Measurements from ENCODE around the gene SLC37A1. TPM values are rescaled to one million over a fixed set of nuclear protein-coding genes. Genes with fewer than 3 reads are reported as not detected.

Gene SLC37A1
- polyA plus RNA-seq, 4 donors, result 7.1 to 10.5 (median 9.5) TPM

- no peak for DNase-seq (ENCODE audit: low read depth in 4 of 4, low spot score in 2 of 4)
These were observed 37.0 kb upstream of the SLC37A1 start for GRCh38 chr21:42476388-42477331.

GRCh38 chr21:42478504-42478903 lies 35.1 kb upstream of the SLC37A1 start:
- no peak for DNase-seq (ENCODE audit: low read depth in 4 of 4, low spot score in 2 of 4)

- no peak for DNase-seq (ENCODE audit: low read depth in 4 of 4, low spot score in 2 of 4)
These were observed 34.1 kb upstream of the SLC37A1 start for GRCh38 chr21:42479582-42479981.

GRCh38 chr21:42480736-42481135 lies 32.9 kb upstream of the SLC37A1 start:
- no peak for DNase-seq (ENCODE audit: low read depth in 4 of 4, low spot score in 2 of 4)

- no peak for DNase-seq (ENCODE audit: low read depth in 4 of 4, low spot score in 2 of 4)
These were observed 32.5 kb upstream of the SLC37A1 start for GRCh38 chr21:42481169-42481568.

GRCh38 chr21:42484966-42485365 lies 28.7 kb upstream of the SLC37A1 start:
- DNase-seq (ENCODE audit: low read depth in 4 of 4, low spot score in 2 of 4), result no peak

- DNase-seq (ENCODE audit: low read depth in 4 of 4, low spot score in 2 of 4), result no peak
These were observed 27.6 kb upstream of the SLC37A1 start for GRCh38 chr21:42486072-42486471.

GRCh38 chr21:42486531-42486930 lies 27.1 kb upstream of the SLC37A1 start:
- no peak for DNase-seq (ENCODE audit: low read depth in 4 of 4, low spot score in 2 of 4)

- DNase-seq (ENCODE audit: low read depth in 4 of 4, low spot score in 2 of 4), result no peak
These were observed 24.6 kb upstream of the SLC37A1 start for GRCh38 chr21:42489006-42489563.

GRCh38 chr21:42489991-42490390 lies 23.7 kb upstream of the SLC37A1 start:
- DNase-seq (ENCODE audit: low read depth in 4 of 4, low spot score in 2 of 4), result no peak

- no peak for DNase-seq (ENCODE audit: low read depth in 4 of 4, low spot score in 2 of 4)
These were observed 22.9 kb upstream of the SLC37A1 start for GRCh38 chr21:42490720-42491119.

GRCh38 chr21:42491328-42491727 lies 22.3 kb upstream of the SLC37A1 start:
- DNase-seq (ENCODE audit: low read depth in 4 of 4, low spot score in 2 of 4), result no peak

GRCh38 chr21:42492201-42492600 lies 21.5 kb upstream of the SLC37A1 start:
- no peak for DNase-seq (ENCODE audit: low read depth in 4 of 4, low spot score in 2 of 4)

- DNase-seq (ENCODE audit: low read depth in 4 of 4, low spot score in 2 of 4), result no peak
These were observed 20.3 kb upstream of the SLC37A1 start for GRCh38 chr21:42493109-42494060.

- no peak for DNase-seq (ENCODE audit: low read depth in 4 of 4, low spot score in 2 of 4)
These were observed 18.6 kb upstream of the SLC37A1 start for GRCh38 chr21:42495027-42495426.

GRCh38 chr21:42495765-42496119 lies 17.9 kb upstream of the SLC37A1 start:
- no peak for DNase-seq (ENCODE audit: low read depth in 4 of 4, low spot score in 2 of 4)

- peak; percentile 88 to 98 (median 95) for DNase-seq (ENCODE audit: low read depth in 4 of 4, low spot score in 2 of 4)
These were observed 17.4 kb upstream of the SLC37A1 start, which contains the start of gene RSPH1 for GRCh38 chr21:42496120-42496838. TSS of gene RSPH1 (minus strand) at chr21:42496224. CDS start at chr21:42496186, 38 bp downstream.

- DNase-seq (ENCODE audit: low read depth in 4 of 4, low spot score in 2 of 4), result no peak
These were observed 16.8 kb upstream of the SLC37A1 start for GRCh38 chr21:42496839-42497202.

GRCh38 chr21:42498012-42498411 lies 15.6 kb upstream of the SLC37A1 start:
- no peak for DNase-seq (ENCODE audit: low read depth in 4 of 4, low spot score in 2 of 4)

GRCh38 chr21:42499444-42500112 lies 14.1 kb upstream of the SLC37A1 start:
- DNase-seq (ENCODE audit: low read depth in 4 of 4, low spot score in 2 of 4), result no peak
